Fibroblast of gingiva (primary cell): ENCODE data around the gene KLRF2.

Experiments
- DNase-seq: peaks from one replicate; pipeline ENCODE4 v3.0.0-alpha.2; 2011; ENCODE audit warnings: low read depth

KLRF2 gene

DNA sequence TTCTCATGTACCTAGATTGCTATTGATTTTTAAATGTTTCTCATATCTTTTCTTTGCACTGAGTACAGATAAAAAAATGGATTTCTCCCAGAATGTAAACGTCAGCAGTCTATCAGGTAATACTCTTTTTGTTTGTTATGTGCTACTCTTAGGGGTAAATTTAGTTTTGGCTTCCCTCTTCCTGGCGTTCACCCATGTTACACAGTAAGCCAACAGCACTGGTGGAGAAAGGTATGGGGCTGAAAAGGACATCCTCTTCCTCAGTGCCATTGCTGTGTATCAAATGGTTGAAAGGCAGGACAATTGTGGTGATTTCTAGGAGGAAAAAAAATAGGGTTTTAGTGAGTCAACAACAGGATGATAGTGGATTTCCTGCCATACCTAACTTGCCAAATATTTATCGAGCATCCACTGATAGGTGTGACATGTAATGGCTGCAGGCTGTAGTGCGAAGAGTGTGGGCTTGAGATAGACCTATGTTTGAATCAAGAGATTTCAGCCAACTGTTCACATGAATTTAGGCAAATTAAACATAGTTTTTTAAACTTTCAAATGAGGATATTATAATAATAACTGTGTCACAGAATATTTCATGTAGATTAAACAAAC is 7.5 kb downstream of the KLRF2 start:
- DNase-seq, result no peak

DNA sequence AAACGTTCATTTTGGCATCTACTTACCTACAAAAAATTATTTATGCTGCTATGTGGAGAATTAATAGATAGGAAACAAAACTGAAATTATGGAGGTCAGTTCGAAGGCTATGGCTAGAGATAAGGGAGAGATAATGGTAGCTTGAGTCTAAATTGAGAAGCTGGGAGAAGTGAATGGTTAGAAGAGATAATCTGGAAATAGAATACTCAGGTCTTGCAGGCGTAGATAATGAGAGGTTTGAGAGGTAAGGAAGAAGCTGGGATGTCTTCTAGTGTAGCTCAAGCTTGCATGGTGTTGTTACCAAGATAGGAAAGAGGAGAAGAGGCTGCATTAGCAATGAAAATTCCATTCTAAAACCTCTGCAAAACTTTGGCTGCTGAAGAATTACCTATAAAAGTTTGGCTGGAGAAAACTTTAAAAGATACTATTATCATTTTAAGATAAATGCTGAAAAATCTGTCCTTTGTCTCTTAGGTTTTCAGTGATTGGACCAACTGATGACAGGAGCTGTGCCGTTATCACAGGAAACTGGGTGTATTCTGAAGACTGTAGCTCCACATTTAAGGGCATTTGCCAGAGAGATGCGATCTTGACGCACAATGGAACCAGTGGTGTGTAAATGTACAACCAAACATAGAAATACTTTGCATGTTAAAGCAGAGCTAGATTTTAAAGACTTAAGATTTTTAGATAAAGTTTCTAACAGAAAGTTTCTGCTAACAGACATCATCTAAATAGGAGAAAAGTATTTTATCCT is 14.1 kb downstream of the KLRF2 start:
- no peak for DNase-seq

DNA sequence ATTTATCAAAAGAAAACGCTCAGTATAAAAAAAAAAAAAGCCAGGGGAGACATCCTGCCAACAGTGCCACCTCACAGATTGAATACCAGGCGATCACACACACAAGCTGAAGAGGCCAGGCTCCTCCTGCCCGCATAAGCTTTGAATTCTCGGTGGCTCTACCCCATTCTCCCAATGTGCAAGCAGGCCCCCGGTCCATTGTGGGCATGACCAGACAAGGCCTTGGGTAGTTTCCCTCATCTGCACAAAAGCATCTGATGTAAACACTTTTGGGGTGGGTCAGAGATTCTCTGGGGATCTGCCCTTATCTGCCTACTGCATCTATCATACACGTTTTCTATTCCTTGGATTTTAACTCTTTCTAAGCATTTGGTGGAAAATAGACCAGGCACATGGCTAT is 16.2 kb downstream of the KLRF2 start:
- DNase-seq, result no peak

DNA sequence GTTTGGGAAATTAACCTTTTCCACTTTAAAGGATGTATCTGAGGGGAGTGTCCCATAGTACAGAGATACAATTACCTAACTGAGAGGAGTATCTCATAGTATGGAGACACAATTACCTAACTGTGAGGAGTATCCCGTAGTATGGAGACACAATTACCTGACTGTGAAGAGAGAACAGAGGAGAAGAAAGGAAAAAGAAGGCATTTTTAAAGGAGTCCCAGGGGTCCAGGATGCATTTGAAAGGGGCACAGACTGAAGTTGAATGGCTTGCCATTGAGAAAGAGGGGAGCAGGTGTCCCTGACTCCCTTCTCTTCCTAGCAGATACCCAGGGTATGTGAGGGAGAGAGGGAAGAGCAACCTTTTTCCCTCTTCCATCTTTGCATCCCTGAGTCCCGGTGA is 17.9 kb downstream of the KLRF2 start:
- DNase-seq, result no peak

DNA sequence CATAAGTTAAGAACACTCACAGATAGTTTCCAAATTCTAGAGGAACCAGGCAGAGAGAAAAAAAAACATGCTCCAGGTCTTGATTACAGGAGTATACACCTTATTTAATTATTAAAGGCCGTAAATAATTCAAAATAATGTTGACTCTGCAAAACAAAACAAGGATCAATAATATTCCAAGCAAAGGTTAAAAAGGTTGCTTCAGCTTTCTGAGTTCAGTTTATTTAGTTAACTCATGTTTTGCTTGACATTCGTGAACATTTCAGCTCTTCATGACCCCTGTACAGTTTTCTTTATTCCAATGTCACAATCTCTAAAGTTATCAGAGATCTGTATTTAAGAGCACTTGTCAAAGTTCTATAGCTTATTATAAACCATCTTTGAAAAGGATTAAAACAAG is 19.6 kb downstream of the KLRF2 start:
- DNase-seq, result no peak

DNA sequence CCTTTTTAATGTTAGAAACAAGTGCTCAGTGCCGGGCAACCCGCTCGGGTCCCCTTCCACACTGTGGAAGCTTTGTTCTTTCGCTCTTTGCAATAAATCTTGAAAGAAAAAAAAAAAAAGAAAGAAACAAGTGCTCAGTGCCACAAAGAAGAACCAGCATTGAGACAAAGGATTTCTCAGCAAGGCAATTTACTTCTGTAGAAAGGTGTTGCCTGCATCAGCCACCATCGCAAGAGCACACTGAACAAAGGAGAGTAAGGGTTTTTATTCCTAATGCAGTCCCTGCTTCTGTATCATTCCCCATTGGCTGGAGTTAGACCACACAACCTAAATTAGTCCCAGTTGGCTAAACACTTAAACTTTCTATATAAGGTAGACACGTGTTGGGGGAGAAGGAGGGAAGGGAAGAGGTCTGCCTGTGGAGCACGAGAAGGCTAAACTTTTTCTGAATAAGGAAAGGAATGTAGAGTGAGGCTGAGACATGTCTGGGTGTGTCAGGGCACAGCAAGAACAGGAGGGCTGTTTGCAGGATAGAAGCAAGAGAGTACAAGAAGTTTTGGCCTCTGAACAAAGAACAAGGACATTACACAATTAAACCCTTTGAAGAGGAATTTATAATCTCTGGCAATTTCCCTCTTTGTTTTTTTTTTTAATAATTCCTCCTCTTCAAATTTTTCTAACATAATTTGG is 21.4 kb downstream of the KLRF2 start:
- DNase-seq, result no peak

DNA sequence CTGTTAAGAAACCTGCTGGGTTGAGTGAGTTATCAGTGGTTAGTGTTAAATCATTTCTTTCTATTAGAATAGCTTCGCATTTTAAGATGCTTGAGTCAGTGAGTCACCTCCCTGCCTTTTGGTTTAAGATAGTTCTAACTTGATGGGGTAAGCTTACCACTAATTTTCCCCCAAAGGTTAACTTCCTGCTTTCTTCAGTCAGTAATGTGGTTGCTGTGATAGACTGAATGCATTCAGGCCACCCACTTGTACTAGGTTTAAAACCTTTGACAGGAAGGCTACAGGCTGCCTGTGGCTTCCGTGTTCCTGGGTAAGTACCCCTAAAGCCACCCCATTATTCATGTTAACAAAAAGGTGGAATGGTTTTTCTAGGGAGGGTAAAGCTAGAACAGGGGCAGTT is 25.6 kb downstream of the KLRF2 start:
- no peak for DNase-seq

DNA sequence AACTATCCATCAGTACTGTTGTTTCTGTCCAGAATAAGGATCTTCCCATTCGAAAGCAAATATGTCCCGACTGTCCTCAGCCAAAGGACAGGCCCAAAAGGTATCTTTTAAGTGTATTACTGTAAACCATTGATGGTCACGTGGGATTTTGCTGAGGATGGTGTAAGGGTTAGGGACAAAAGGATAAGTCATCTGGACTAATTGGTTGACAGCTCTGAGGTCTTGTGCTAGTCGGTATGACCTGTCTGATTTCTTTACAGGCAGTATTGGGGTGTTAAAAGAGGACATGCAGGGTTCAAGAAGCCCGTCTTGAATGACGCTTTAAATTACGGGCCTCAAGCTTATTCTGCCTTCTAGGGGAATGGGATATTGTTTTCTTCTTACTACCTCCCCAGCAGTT is 26.5 kb downstream of the KLRF2 start:
- DNase-seq, result no peak

DNA sequence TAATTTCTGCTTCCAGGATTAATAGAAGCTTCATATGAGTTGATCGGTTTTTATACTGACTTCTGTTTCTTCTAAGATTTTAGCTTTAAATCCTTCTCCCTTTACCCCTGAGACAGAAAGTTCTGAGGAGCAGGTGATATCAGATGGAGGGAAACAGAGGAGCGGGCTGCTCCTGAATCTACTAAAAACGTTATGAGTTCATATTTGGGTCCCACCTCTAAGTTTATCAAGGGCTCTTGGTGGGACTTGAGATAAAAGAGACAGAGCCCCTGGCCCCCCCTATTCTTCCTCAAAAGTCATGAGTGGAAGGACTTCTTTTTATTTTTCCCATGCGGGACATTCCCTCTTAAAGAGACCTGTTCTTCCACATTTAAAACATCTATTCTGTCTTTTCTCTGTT is 27.1 kb downstream of the KLRF2 start:
- no peak for DNase-seq

DNA sequence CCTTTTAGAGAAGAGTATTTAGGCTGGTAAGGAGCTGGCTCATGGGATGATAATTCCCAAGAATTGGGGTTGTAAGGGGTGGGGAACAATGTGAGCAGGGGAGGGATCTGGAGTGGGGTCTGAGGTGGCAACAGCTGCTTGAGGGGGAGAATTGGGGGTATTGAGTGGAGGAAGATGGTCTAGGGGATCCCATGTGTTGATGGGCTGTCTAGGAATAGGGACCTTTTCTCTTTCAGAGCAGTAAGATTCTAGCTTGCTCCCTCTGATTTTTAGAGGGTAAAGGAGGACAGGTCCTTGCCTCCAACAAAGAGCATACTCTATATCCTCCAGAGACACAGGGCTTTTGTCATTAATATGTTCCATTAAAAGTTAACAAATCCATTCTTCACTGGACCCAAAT is 28.4 kb downstream of the KLRF2 start:
- DNase-seq, result no peak

DNA sequence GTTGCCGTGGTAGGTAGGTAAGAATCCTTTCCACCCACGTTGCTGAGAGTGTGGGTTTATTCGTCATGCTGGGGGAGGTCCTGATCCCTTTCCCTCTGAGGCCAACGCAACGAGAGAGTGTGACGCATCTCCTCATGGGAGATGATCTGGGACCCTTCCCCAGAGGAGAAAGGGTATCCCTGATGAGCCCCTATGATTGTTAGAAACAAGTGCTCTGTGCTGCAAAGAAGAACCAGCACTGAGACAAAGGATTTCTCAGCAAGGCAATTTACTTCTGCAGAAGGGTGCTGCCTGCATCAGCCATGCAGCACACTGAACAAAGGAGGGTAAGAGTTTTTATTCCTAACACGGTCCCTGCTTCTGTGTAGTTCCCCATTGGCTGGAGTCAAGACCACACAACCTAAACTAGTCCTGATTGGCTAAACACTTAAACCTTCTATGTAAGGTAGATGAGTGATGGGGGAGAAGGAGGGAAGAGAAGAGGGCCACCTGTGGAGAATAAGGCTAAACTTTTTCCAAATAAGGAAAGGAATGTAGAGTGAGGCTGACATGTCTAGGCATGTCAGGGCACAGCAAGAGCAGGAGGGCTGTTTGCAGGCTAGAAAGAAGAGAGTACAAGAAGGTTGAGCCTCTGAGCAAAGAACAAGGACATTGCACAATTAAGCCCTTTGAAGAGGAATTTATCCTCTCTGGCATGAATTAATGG is 29.6 kb downstream of the KLRF2 start:
- DNase-seq, result peak; percentile 74

DNA sequence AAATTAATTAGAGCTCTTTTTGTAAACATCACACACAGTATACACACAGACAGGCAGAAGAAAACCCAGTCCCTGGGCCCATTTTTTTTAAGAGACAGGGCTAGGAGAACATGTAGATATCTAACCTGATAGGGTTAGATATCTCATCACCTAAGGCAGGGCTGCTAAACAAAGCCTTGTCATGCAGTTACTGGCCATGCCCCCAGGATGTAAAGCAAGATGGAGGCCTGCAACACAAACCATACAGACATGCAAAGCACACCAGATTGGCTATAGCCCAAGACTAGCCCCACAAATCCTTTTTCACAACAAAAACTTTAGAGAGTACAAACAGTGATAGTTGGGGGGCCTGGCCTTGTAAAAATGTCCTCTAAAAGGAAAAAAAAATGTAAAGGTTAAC is 30.4 kb downstream of the KLRF2 start:
- no peak for DNase-seq

DNA sequence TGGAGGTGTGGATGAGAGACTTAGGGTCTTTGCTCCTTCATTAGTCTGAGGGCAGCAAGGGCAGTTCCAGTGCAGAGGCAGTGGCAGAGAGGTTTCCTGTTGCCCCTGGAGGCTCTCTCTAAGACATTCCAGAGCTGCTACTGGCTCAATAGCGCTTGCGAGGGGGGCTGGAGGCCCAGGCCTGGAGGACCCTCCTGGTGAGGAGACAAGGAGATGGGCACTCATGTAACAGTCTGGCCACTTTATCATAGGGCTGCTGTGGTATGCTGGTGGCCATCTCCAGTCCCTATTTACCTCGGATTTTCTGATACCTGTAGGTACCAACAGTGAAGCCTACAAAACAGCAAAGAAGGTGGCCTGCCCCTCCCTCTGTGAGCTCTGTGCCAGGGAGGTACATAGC is 38.2 kb downstream of the KLRF2 start:
- DNase-seq, result no peak

DNA sequence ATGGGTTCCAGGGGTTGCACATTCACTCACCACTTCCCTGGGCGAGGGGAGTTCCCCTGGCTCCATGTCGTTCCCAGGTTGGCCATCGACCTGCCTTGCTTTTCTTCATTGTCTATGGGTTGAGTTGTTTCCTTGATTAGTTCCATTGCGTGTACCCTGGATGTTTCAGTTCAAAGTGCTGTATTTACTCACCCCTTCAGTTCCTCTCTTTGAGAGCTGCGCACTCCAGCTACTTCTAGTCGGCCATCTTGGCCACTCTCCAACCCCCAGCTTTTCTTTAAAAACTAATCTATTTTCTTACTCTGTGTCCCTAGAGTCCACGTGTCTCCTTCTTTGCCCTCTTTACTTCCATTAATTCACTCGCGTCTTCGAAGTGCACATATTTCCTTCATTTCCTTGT is 39.2 kb downstream of the KLRF2 start:
- no peak for DNase-seq

DNA sequence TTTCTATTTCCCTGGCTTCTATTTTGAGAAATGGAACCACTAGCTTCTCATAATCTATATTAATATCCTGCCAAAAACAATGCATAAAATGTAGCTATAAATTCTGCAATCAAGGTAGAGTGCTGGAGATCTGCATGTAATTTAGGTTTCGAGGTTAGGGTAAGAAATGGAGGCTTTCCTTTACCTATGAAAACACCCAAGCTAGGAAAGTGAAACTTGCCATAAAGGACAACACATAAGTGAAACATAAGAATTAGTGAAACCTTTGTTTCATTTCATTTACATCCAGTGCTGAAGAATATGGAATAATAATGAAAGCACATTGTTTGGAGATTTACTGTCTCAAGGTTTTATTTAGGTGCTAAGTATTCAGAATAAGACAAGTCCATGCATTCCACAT is 41.1 kb downstream of the KLRF2 start:
- no peak for DNase-seq

DNA sequence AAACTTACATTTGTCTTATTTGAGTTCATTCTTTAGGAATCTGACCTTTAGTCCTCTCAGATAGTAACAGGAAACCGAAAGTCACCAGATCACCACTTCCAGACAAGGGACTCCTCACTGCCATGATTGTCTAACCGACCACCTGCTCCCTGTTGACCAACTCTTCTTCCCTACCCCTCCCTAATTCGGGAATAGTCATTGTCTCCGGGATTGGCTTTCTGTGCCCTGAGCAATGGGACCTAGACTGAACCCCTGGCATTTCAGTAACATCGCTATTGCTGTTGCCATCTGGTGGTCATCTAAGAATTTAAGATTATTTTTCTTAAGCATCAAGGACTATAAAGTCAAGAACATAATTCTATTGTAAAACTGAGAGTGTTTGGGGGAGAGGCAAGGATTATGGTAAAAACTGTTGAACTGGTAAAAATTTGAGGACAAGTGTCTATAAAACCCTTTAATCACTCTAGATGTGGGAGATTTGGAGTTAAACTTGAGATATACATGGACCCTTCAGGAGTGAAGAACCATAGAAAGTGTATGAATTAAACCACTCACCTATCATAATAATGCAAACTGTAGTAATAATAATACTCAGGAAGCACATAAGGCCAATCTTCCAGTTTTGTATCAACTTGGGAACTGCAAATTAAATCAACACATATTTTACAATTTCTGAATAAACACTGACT is 44.6 kb downstream of the KLRF2 start:
- peak; percentile 50 for DNase-seq

DNA sequence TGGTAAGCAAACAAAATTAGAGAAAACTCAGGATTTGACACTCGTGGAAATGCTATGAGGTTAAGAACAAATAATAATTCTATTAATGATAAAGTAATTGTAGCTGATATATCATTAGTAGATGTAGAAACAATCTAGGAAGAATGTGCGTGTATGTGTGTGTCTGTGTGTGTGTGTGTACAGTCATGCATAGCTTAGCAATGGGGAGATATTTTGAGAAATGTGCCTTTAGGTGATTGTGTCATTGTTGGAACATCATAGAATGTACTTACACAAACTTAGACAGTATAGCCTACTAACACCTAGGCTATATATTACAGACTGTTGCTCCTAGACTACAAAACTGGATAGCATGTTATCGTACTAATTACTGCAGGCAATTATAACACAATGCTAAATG is 45.6 kb downstream of the KLRF2 start:
- no peak for DNase-seq

DNA sequence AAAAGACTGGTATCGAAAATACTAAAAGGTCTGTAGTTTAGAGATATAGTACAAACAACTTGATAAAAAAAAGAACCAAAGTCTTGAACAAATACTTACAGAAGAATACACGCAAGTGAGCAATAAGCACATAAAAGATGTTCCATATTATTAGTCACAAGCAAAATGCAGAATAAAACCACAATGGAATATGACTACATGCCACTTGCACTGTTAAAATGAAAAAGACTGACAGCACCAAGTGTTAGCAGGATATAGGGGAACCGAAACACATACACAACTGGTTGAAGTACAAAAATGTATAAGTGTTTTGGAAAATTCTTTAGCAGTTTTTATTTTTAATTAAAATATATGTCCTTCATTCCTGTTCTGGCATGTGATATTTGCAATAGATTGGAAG is 47.3 kb downstream of the KLRF2 start:
- no peak for DNase-seq

DNA sequence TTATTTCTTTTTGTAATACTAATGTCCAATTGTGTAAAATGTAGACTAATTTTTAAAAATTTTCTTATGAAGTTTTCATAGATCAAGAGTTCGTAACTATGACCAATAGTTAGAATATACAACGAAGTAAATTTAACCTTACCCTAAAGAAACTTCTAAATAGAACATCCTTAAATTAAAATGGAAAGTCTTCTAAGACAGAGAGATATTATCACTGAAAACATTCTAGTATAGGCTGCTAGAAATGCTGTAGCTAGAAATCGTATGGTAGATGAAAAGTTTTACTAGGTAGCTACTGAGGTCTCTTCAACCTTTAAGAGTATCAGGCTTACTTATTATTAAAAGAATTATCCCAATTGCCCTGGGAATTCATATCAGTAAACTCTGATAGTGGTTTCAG is 50.0 kb downstream of the KLRF2 start:
- DNase-seq, result no peak

DNA sequence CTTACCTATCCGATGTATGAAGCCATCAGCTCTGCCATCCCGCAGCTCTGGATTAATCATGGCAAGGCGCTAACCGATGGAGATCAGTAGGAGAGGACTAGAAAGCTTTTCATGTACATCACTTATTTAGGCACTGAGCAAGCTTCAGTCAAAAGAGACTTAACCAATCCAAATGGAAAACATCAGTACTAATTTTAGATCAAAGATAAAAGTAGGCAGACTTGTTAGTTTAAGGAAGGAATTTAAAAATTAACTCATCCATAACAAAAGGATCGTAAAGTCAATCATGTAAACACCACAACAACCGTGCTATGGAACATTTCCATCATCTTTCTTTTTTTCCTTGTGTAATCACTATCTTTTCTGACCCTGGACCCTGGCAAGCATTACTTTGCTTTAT is 51.0 kb downstream of the KLRF2 start, which contains the start of gene CLEC2A:
Gene CLEC2A (minus strand): TSS at position 101 of the 400 bp plus-strand sequence. CDS start 41 bp downstream, at position 60.
- no peak for DNase-seq

DNA sequence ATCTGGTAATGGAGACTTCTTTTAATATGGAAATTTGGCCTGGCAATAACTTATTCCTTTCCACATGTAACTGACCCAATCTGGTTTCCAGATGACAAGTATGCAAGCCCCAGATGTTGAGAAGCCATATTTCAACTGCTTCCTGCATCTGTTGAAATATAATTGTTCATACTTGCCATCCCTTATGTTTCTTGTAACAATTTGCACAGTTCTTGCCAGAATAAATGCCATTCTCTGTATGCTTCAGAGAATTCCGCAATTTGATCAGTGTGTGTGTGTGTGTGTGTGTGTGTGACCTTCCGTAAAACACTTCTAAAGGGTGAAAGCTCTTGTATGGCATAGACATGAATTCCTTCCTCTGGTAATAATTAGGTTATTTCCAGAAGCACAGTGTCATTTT is 52.7 kb downstream of the KLRF2 start:
- peak; percentile 93 for DNase-seq

DNA sequence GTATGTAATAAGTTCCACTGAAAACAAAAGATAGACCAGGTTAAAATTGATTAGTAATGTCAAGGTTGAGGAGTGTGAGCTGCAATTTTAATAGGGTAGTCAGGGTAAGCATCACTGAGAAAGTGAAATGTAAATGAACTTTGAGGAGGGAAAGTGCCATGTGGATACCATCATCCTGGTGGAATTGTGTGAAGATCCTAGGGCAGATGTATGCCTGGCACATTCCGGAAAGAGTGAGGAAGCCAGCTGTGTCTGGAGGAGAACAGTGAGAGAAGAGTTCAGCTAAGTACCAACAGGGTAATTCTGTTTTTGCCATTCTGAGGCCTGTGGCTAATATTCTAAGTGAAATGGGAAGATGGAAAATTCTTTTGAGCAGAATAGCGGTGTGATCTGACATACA is 53.7 kb downstream of the KLRF2 start:
- no peak for DNase-seq
